HEK293T (cell line): Measurements from ENCODE around the gene TGFBR3.

ENCODE experiments used
- ARNT ChIP-seq: fragments of 450-650 bp; IDR thresholded peaks from 2 replicates; pipeline ENCODE4 v1.6.1; 2017; ENCODE audit warnings: mild to moderate bottlenecking
- FOXM1 ChIP-seq: fragments of 450-650 bp; IDR thresholded peaks from 2 replicates; pipeline ENCODE4 v1.6.1; 2017; ENCODE audit warnings: mild to moderate bottlenecking, borderline replicate concordance
- SUZ12 ChIP-seq: fragments of 450-650 bp; IDR thresholded peaks from 2 replicates; pipeline ENCODE4 v1.6.1; 2016; ENCODE audit warnings: mild to moderate bottlenecking
- TF ChIP-seq, protein P1 (sequence below): fragments of 450-650 bp; IDR thresholded peaks from 2 replicates; pipeline ENCODE4 v1.6.1; 2016

DNA sequence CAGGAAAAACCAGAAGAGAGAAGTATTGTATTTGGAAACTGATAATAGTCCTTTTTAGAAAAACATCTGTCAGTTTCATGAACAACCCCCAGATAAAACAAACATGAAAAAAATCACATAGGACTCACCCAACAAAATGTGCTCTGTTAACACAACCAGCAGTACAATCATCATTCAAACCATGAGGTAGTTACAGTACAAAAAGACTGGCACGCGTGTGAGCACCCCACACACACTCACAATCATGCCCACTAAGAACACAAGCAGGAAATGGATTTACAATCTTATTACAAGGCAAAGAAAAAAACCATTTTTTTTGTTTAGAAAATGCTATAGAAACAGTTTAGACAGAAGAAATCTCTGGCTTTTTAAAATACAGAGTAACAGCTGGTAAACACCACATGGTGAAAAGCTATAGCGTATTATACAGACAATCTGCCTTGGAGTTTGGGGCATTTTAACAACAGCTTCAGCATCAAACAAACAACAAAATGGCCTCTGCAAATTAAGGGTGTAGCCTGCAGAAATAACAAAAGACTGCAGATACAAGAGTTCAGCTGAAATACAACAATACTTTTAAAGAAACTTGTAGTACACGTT is 205.3 kb downstream of the TGFBR3 start:
- TF ChIP-seq, protein P1, sequence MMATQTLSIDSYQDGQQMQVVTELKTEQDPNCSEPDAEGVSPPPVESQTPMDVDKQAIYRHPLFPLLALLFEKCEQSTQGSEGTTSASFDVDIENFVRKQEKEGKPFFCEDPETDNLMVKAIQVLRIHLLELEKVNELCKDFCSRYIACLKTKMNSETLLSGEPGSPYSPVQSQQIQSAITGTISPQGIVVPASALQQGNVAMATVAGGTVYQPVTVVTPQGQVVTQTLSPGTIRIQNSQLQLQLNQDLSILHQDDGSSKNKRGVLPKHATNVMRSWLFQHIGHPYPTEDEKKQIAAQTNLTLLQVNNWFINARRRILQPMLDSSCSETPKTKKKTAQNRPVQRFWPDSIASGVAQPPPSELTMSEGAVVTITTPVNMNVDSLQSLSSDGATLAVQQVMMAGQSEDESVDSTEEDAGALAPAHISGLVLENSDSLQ: no peak
- TF ChIP-seq ARNT (no peak), SUZ12 (no peak), FOXM1 (no peak)
